HEK293 (cell line): Measurements from ENCODE around the gene HNRNPM.

Source experiments
- CTCF ChIA-PET: fragments of 350-600 bp; formaldehyde crosslinking; extraction: SDS; loops from one replicate; lab custom pipeline; 2021; ENCODE audit warnings: antibody characterized with exemption; lab: Yijun Ruan, JAX
- POLR2A ChIA-PET: fragments of 300-600 bp; formaldehyde crosslinking; extraction: SDS; loops from one replicate; lab custom pipeline; 2020; ENCODE audit warnings: antibody characterized with exemption, inconsistent platforms; lab: Yijun Ruan, JAX
- H3K27ac ChIP-seq: fragments of 200-500 bp; sonication (Bioruptor generic); 2 replicates; pipeline ENCODE4 v1.5.1; 2014; ENCODE audit warnings: low read depth, low read length, control low read depth, inconsistent platforms; ENCODE audit errors: extremely low read depth
- H3K36me3 ChIP-seq, 2 experiments: fragments of 200-500 bp in 1 of 2; sonication (Bioruptor generic) in 1 of 2; 1 replicate in 1 of 2; 2 replicates in 1 of 2; pipeline ENCODE4 v1.5.1; 2014 to 2017; ENCODE audit warnings: inconsistent platforms in 2 of 2, low read length in 2 of 2; ENCODE audit not compliant: control insufficient read depth in 2 of 2, insufficient read depth in 1 of 2
- H3K4me1 ChIP-seq: fragments of 200-500 bp; sonication (Bioruptor generic); 2 replicates; pipeline ENCODE4 v1.5.1; 2014; ENCODE audit warnings: mild to moderate bottlenecking, low read length, inconsistent platforms; ENCODE audit not compliant: control insufficient read depth, insufficient read depth
- H3K4me3 ChIP-seq: 2 replicates; pipeline ENCODE4 v1.5.1; 2011; ENCODE audit warnings: low read depth, mild to moderate bottlenecking, control low read depth, low read length, moderate library complexity
- H3K9me3 ChIP-seq: fragments of 200-500 bp; sonication (Bioruptor generic); 2 replicates; pipeline ENCODE4 v1.5.1; 2014; ENCODE audit warnings: low read depth, low read length, inconsistent platforms; ENCODE audit not compliant: control insufficient read depth, insufficient read depth
- ATF2 ChIP-seq: fragments of 450-650 bp; formaldehyde crosslinking; IDR thresholded peaks from 2 replicates; pipeline ENCODE4 v1.5.1; 2016; ENCODE audit warnings: missing biosample characterization, missing genetic modification characterization, low read depth
- EGR2 ChIP-seq: fragments of 450-650 bp; formaldehyde crosslinking; IDR thresholded peaks from 2 replicates; pipeline ENCODE4 v1.5.1; 2016; ENCODE audit warnings: low read depth, missing biosample characterization, missing genetic modification characterization
- GLIS2 ChIP-seq: fragments of 450-650 bp; formaldehyde crosslinking; IDR thresholded peaks from 2 replicates; pipeline ENCODE4 v1.5.1; 2016; ENCODE audit warnings: missing biosample characterization, missing genetic modification characterization
- IKZF3 ChIP-seq: fragments of 450-650 bp; IDR thresholded peaks from 2 replicates; pipeline ENCODE4 v1.5.0; 2018; ENCODE audit warnings: missing biosample characterization, mild to moderate bottlenecking, missing genetic modification characterization, moderate library complexity
- INSM2 ChIP-seq: fragments of 450-650 bp; formaldehyde crosslinking; IDR thresholded peaks from 2 replicates; pipeline ENCODE4 v1.5.1; 2016; ENCODE audit warnings: missing biosample characterization, missing genetic modification characterization
- KLF8 ChIP-seq: fragments of 450-650 bp; formaldehyde crosslinking; IDR thresholded peaks from 2 replicates; pipeline ENCODE4 v1.5.1; 2016; ENCODE audit warnings: missing biosample characterization, missing genetic modification characterization
- KLF9 ChIP-seq: fragments of 450-650 bp; formaldehyde crosslinking; IDR thresholded peaks from 2 replicates; pipeline ENCODE4 v1.5.1; 2016; ENCODE audit warnings: missing biosample characterization, missing genetic modification characterization, low read depth
- PRDM1 ChIP-seq: fragments of 450-650 bp; formaldehyde crosslinking; IDR thresholded peaks from 2 replicates; pipeline ENCODE4; 2016; ENCODE audit warnings: missing biosample characterization, missing genetic modification characterization
- SP3 ChIP-seq: fragments of 450-650 bp; formaldehyde crosslinking; IDR thresholded peaks from 2 replicates; pipeline ENCODE4 v1.5.1; 2016; ENCODE audit warnings: missing biosample characterization, missing genetic modification characterization
- TRIM28 ChIP-seq: IDR thresholded peaks from 2 replicates; pipeline ENCODE4 v1.6.1; 2011; ENCODE audit warnings: low read length, control low read depth, borderline replicate concordance
- WT1 ChIP-seq: fragments of 450-650 bp; formaldehyde crosslinking; IDR thresholded peaks from 2 replicates; pipeline ENCODE4 v1.5.1; 2016; ENCODE audit warnings: missing biosample characterization, missing genetic modification characterization
- YY2 ChIP-seq: fragments of 450-650 bp; formaldehyde crosslinking; IDR thresholded peaks from 2 replicates; pipeline ENCODE4 v1.5.1; 2016; ENCODE audit warnings: missing biosample characterization, missing genetic modification characterization
- ZBTB17 ChIP-seq: fragments of 450-650 bp; formaldehyde crosslinking; IDR thresholded peaks from 2 replicates; pipeline ENCODE4 v1.5.1; 2016; ENCODE audit warnings: missing biosample characterization, missing genetic modification characterization
- ZFP69B ChIP-seq: fragments of 450-650 bp; formaldehyde crosslinking; IDR thresholded peaks from 2 replicates; pipeline ENCODE4 v1.5.1; 2016; ENCODE audit warnings: missing biosample characterization, missing genetic modification characterization
- ZNF10 ChIP-seq: fragments of 450-650 bp; formaldehyde crosslinking; IDR thresholded peaks from 2 replicates; pipeline ENCODE4 v1.5.1; 2017; ENCODE audit warnings: missing biosample characterization, missing genetic modification characterization
- ZNF148 ChIP-seq: fragments of 450-650 bp; formaldehyde crosslinking; IDR thresholded peaks from 2 replicates; pipeline ENCODE4 v1.5.0; 2017; ENCODE audit warnings: missing biosample characterization, missing genetic modification characterization, borderline replicate concordance
- ZNF223 ChIP-seq: fragments of 450-650 bp; formaldehyde crosslinking; IDR thresholded peaks from 2 replicates; pipeline ENCODE4 v1.5.1; 2016; ENCODE audit warnings: missing biosample characterization, missing genetic modification characterization
- ZNF23 ChIP-seq: fragments of 450-650 bp; formaldehyde crosslinking; IDR thresholded peaks from 2 replicates; pipeline ENCODE4 v1.5.1; 2016; ENCODE audit warnings: missing biosample characterization, missing genetic modification characterization, borderline replicate concordance
- ZNF335 ChIP-seq: fragments of 450-650 bp; formaldehyde crosslinking; conservative IDR thresholded peaks from 2 replicates; pipeline ENCODE4 v1.5.1; 2016; ENCODE audit warnings: missing biosample characterization, missing genetic modification characterization
- ZNF830 ChIP-seq: fragments of 450-650 bp; IDR thresholded peaks from 2 replicates; pipeline ENCODE4 v1.5.0; 2018; ENCODE audit warnings: missing biosample characterization, missing genetic modification characterization, low read depth, mild to moderate bottlenecking, moderate library complexity
- ZNF843 ChIP-seq: fragments of 450-650 bp; formaldehyde crosslinking; IDR thresholded peaks from 2 replicates; pipeline ENCODE4 v1.5.1; 2016; ENCODE audit warnings: missing biosample characterization, missing genetic modification characterization

The HNRNPM gene

GRCh38 chr19:8445488-8446001 lies 770 bp downstream of the HNRNPM start (continued):
- TF ChIP-seq ZNF223 (no peak), KLF9 (tag by site-specific recombination) (peak; percentile 88), EGR2 (tag by site-specific recombination) (peak; percentile 45; the same call in 1 of the 2 replicates), WT1 (tag by site-specific recombination) (0 out of 2 replicates have a peak, but pooled peaks have one; percentile 38), GLIS2 (tag by site-specific recombination) (peak; percentile 76; the same call in 1 of the 2 replicates), SP3 (tag by site-specific recombination) (peak; percentile 70), ZNF335 (tag by site-specific recombination) (0 out of 2 replicates have a peak, but pooled peaks have one; percentile 9), ZNF148 (no peak), IKZF3 (tag by site-specific recombination) (peak; percentile 29; the same call in 1 of the 2 replicates)

- H3K36me3 ChIP-seq, result peaks cover 0 to 22% of the 10 kb centered on the region in 2 experiments; a peak in 2 of 3 replicates
- ChIA-PET CTCF (interaction anchor here (0.6 to 1.9 kb wide), 4 partner anchors 12 to 92 kb away, joined by 3 to 7 read pairs (median 5); no protein-coding TSS in a partner anchor), POLR2A (interaction anchor here (1.0 to 7.0 kb wide), 4 partner anchors 32 to 68 kb away, joined by 3 to 47 read pairs (median 4); partner anchors contain the start of genes MARCHF2 and ZNF414)
- peak overlapping the region; percentile 95 for H3K4me3 ChIP-seq
- peak overlapping the region; percentile 88; the same call in 1 of the 2 replicates for H3K27ac ChIP-seq
- TF ChIP-seq TRIM28 (no peak), ZBTB17 (tag by site-specific recombination) (peak; percentile 94), GLIS2 (tag by site-specific recombination) (no peak), INSM2 (tag by site-specific recombination) (no peak), ZNF23 (tag by site-specific recombination) (no peak), YY2 (tag by site-specific recombination) (no peak), ZNF10 (tag by site-specific recombination) (no peak), KLF8 (tag by site-specific recombination) (no peak), ZNF843 (no peak), PRDM1 (peak; percentile 51; the same call in 1 of the 2 replicates), ZNF830 (tag by site-specific recombination) (no peak), ATF2 (tag by site-specific recombination) (no peak), ZFP69B (tag by site-specific recombination) (no peak), ZNF335 (tag by site-specific recombination) (no peak)
- no peaks in the 10 kb centered on the region for H3K9me3 ChIP-seq
- H3K4me1 ChIP-seq, result peaks cover 14% of the 10 kb centered on the region
Observed at GRCh38 chr19:8446061-8446709, 1.4 kb downstream of the HNRNPM start.
